Activated T-helper 1 cell treated with Interleukin-2 at 50 U/mL for 16 hours (primary cell): Measurements from ENCODE around the gene TGFBR3L.

Source experiments
- DNase-seq: peaks from one replicate; pipeline ENCODE4 v3.0.0-alpha.2; 2020; ENCODE audit warnings: low read depth

Gene TGFBR3L

GRCh38 chr19:7904074-7905020, 10.3 kb upstream of the TGFBR3L start:
- DNase-seq = no peak

GRCh38 chr19:7905268-7905667, 9.4 kb upstream of the TGFBR3L start:
- no peak for DNase-seq

DNA sequence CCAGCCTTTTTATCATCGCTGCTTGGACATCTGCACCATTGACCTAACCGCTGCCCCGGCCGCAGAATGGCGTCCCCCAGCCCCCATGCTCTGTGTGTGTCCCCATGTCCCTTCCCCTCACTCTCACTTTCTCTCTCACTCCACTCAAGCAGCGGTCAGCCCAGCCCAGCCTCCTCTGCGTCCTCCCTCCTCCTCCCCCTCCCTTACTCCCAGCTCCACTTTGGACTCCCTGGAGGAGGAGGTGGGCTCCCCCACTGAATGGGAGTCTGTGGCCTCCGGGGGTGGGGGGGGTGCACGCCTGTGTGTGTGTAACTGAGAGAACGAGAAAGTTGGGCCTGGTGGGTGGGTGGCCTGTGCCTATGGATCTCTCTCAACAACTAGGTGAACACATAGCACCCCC, 8.8 kb upstream of the TGFBR3L start:
- no peak for DNase-seq

DNA sequence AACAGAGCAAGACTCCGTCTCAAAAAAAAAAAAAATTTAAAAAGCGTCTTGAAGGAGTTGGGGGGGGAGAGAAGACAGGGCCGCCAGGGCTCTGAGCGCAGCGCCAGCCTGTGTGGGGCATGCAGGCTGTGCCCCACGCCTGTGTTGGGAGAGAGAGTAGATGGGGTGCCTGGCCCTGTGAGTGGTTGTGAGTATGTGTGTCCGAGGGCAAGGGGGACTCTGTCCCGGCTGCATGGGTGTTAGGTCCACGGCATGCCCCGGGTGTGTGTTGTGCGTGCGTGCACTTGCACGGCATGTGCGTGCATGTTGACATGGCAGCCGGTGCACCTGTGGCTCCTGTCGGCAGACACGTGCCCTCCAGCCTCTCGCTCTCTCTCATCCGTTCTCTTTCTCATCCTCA, 7.5 kb upstream of the TGFBR3L start:
- no peak for DNase-seq

- DNase-seq = no peak
These were observed 7.1 kb upstream of the TGFBR3L start for GRCh38 chr19:7907544-7907943.

- no peak for DNase-seq
These were observed 6.4 kb upstream of the TGFBR3L start for GRCh38 chr19:7908078-7908699.

DNA sequence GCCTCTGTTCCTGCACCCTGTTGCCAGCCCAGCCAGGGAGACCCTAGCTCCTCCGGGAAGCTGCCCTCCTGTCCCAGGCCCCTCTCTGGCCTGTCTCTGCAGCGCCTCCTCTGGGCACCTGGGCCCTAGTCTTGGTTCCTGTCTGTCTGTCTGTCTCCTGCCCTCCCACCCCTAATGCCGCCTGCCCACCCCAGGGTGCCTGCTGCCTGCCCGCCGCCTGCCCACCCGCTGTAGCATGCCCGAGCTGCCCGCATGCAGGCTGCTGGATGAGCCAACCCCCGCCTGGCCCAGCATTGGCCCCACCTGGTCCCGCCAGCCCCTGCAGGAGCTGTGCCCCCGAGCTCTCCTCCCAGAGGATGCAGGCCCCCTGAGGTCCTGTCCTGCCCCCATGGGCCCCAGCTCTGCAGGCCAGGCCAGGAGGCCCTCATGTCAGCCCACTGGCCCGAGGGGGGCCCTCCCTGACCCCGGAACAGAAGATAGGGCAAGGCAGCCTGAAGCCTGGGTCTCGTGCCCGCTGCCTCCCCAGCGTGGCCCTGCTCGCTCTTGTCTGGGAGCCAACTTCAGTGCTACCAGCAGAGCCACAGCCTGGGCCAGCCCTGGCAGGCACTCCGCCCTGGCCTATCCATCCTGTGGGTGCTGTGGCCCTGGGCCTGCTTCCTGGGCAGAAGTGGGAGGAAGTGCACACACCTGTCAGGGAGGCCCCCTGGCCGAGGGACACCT, 5.7 kb upstream of the TGFBR3L start:
- DNase-seq = no peak

DNA sequence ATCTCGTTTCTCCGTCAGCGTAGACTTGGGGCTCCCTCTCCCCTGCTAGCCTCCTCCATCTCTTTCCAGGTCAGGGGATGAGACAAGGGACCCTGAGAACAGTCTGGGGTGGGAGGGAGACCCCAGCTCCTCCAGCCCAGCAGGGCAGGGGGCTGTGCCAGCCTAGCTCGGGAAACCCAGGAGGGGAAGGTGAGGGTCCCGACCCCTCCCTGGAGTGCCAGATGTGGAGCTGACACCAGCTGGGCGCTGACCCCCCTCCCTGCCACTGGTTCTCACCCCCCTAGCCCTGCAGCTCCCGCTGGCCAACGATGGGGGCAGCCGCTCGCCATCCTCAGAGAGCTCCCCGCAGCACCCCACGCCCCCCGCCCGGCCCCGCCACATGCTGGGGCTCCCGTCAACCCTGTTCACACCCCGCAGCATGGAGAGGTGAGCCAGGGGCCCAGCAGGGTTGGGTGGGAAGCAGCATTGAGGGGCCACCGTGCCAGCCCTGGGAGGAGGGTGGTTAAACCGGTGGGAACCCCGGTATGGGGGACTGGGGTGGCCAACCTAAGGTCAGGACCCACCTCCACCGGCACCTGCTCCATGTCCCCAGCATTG, 5.1 kb upstream of the TGFBR3L start:
- no peak for DNase-seq

GRCh38 chr19:7910321-7911161, 4.1 kb upstream of the TGFBR3L start:
- no peak for DNase-seq

DNA sequence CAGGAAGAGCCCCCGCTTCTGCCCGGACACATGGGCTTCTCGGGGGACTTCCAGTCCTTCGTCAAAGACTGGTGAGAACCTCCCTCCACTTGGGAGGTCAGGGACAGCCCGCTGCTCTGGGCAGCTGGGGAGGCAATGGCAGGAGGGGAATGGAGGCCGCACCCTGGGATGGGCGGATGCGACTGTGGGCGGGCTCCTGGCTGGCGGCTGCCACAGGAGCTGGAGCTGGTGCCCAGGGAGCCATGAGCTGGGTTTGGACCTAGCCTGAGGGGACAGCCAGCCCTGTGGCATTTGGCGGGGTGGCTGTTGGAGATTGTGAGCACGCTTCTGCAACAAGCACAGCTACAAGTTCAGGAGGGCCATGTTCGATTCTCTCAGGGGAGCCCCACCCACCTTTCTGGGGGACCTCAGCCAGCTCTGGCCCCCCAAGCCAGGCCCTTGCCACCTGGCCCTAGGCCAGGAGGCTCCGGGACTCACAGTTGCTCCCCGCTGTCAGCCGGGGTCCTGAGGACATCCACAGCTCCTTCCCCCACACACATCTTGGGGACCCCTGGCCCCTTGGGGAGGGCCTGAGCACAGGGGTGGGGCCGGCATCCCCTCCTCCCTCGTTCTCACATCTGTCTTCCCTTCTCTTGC, 3.0 kb upstream of the TGFBR3L start:
- no peak for DNase-seq

GRCh38 chr19:7912144-7912696, 2.4 kb upstream of the TGFBR3L start:
- no peak for DNase-seq

DNA sequence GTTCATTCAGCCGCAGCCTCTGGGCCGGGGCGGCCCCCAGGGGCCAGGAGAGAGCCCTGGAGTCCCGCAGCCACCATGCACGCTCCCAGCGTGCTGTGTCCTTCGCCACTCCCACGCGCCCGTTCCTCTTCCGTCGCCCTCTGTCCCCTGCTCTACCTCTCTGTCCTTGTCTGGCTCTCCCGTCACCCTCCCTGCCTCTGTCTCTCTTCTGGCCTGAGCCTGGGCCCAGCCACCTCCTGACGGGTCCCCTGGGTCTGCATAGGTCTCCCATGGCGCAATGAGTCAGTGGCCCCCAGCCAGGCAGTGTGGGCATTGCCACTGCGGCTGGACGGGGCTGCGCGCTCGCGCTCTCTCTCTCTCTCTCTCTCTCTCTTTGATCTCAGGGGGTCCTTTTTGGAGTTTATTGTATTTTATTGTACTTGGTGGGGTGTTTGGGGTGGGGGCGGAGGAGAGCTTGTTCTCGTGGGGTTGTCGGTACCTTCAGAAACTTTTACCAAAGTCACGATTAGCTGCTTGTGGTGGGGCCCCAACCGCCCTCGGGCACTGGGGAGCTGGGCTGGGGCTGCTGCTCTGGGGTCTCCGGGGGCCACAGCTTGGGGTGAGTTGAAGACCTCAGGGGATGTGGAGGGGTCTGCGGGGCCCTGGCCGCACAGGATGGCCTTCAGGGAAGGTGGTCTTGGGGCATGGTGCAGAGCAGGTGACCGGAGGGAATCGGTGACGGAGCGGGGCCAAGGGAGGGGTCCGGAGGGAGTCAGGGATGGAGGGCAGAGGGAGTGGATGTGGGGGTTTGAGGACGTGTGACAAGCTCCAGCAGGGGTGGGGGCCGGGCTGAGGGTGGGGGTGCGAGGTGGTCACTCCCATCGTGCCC, 1.7 kb upstream of the TGFBR3L start:
- DNase-seq = no peak

- no peak for DNase-seq
These were observed 978 bp upstream of the TGFBR3L start for GRCh38 chr19:7913652-7914051.

DNA sequence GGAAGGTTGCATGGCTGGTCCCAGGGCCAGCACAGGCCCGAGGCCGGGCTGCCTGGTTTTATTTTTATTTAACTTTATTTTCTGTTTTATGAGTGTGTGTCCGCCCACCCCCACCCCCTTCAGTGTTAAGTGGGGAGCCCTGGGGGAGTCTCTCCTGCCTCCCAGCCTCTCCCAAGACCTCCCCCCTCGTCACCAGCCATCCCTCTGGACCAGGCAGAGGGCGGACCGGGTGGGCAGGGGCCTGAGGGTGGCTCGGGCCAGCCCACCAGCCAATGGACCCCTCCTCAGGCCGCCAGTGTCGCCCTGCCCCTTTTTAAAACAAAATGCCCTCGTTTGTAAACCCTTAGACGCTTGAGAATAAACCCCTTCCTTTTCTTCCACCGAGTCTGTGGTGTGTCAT, 531 bp upstream of the TGFBR3L start:
- DNase-seq = no peak

- no peak for DNase-seq
These were observed 846 bp downstream of the TGFBR3L start for GRCh38 chr19:7915250-7916102.

GRCh38 chr19:7916103-7916954, 1.7 kb downstream of the TGFBR3L start:
- DNase-seq = peak; percentile 40

DNA sequence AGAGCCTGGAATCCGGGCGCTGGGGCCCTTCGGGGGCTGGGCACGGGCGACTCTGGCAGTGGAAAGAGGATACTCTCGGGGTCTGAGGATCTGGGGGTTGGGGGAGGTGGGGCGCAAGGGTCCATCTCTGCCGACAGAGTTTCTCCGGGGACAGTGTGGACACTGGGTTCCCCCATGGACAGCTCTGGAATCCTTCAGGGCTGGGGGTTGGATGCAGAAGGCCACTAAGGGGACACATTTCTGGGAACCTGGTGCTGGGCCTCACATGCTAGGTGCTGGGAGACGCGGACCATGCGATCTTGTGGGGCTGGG, 2.3 kb downstream of the TGFBR3L start:
- DNase-seq = no peak
